HepG2 (cell line): ENCODE data around the gene INO80C. TPM values are rescaled to one million over a fixed set of nuclear protein-coding genes. Genes with fewer than 3 reads are reported as not detected.

Experiments used
- DMTF1 ChIP-seq: sonication (generic); formaldehyde crosslinking; IDR thresholded peaks from 2 replicates; pipeline ENCODE4 v1.4.0; 2020; ENCODE audit warnings: mild to moderate bottlenecking, missing genetic modification reagents
- GABPB1 ChIP-seq: IDR thresholded peaks from 2 replicates; pipeline ENCODE4 v1.6.1; 2016; ENCODE audit warnings: mild to moderate bottlenecking, missing genetic modification reagents, moderate library complexity, missing compliant biosample characterization
- GLMP ChIP-seq: sonication (generic); formaldehyde crosslinking; IDR thresholded peaks from 2 replicates; pipeline ENCODE4 v1.9.0; 2021; ENCODE audit warnings: missing genetic modification reagents, mild to moderate bottlenecking, borderline replicate concordance
- JUN ChIP-seq: sonication (generic); formaldehyde crosslinking; IDR thresholded peaks from 2 replicates; pipeline ENCODE4 v1.4.0; 2020; ENCODE audit warnings: mild to moderate bottlenecking, missing genetic modification reagents
- LBX2 ChIP-seq: sonication (generic); formaldehyde crosslinking; IDR thresholded peaks from 2 replicates; pipeline ENCODE4 v1.5.0; 2020; ENCODE audit warnings: missing genetic modification reagents, mild to moderate bottlenecking, borderline replicate concordance
- MED13 ChIP-seq: sonication (generic); formaldehyde crosslinking; IDR thresholded peaks from 2 replicates; pipeline ENCODE4 v1.5.0; 2020; ENCODE audit warnings: missing genetic modification reagents
- NFATC3 ChIP-seq: sonication (generic); formaldehyde crosslinking; IDR thresholded peaks from 2 replicates; pipeline ENCODE4 v1.5.1; 2020; ENCODE audit warnings: mild to moderate bottlenecking, missing genetic modification reagents
- NFE2L1 ChIP-seq: sonication (generic); formaldehyde crosslinking; IDR thresholded peaks from 2 replicates; pipeline ENCODE4 v1.4.0; 2020; ENCODE audit warnings: missing genetic modification reagents, mild to moderate bottlenecking, borderline replicate concordance
- PITX1 ChIP-seq: sonication (generic); formaldehyde crosslinking; IDR thresholded peaks from 2 replicates; pipeline ENCODE4 v1.5.1; 2020; ENCODE audit warnings: mild to moderate bottlenecking, missing genetic modification reagents
- RAD21 ChIP-seq: fragments of 450-650 bp; formaldehyde crosslinking; IDR thresholded peaks from 2 replicates; pipeline ENCODE4 v1.5.0; 2020; ENCODE audit warnings: mild to moderate bottlenecking
- TAF15 ChIP-seq: fragments of 200-400 bp; formaldehyde crosslinking; IDR thresholded peaks from one replicate; pipeline ENCODE4 v1.6.1; 2018; ENCODE audit warnings: mild to moderate bottlenecking, low read depth, low read length; ENCODE audit not compliant: poor library complexity, severe bottlenecking
- THAP7 ChIP-seq: sonication (generic); formaldehyde crosslinking; IDR thresholded peaks from 2 replicates; pipeline ENCODE4 v1.8.1; 2023; ENCODE audit warnings: mild to moderate bottlenecking, missing genetic modification reagents
- TOE1 ChIP-seq: sonication (generic); formaldehyde crosslinking; IDR thresholded peaks from 2 replicates; pipeline ENCODE4 v1.4.0; 2020; ENCODE audit warnings: mild to moderate bottlenecking, missing genetic modification reagents
- TRAFD1 ChIP-seq: sonication (generic); formaldehyde crosslinking; IDR thresholded peaks from 2 replicates; pipeline ENCODE4 v1.5.1; 2020; ENCODE audit warnings: missing genetic modification reagents, mild to moderate bottlenecking, borderline replicate concordance
- ZBTB20 ChIP-seq: sonication (generic); formaldehyde crosslinking; IDR thresholded peaks from 2 replicates; pipeline ENCODE4 v1.8.1; 2023; ENCODE audit warnings: missing genetic modification reagents, low read depth, mild to moderate bottlenecking, borderline replicate concordance
- ZNF468 ChIP-seq: sonication (generic); formaldehyde crosslinking; IDR thresholded peaks from 2 replicates; pipeline ENCODE4 v1.8.0; 2022; ENCODE audit warnings: mild to moderate bottlenecking, moderate library complexity, missing genetic modification reagents
- ZNF792 ChIP-seq: IDR thresholded peaks from 2 replicates; pipeline ENCODE4 v1.6.1; 2016
- polyA plus RNA-seq, 8 experiments: library from polyadenylated mRNA; depleted of rRNA in 3 of 8; stranded (reverse) in 7 of 8; unstranded in 1 of 8; fragments of >200 nt; fragmentation: Illumina TruSeq in 4 of 8; extraction: Trizol in 4 of 8; gene quantifications; 2 replicates each; pipeline versions ENCODE4 v1.2.1 to v1.2.3, GENCODE V29; 2011 to 2016; ENCODE audit warnings: low read depth in 4 of 8, missing spikeins in 1 of 8, mixed read lengths in 1 of 8; ENCODE audit not compliant: insufficient read depth in 1 of 8
- total RNA-seq, 5 experiments: library from RNA; depleted of rRNA; stranded (reverse); fragments of >200 nt; fragmentation: Illumina TruSeq; extraction: Trizol; gene quantifications; 2 replicates each; pipeline ENCODE4 v1.2.3, GENCODE V29; 2016; ENCODE audit warnings: low read depth in 1 of 5

Gene INO80C
- total and polyA plus RNA-seq, 2 of the 13 experiments (the other 11 are each of a cell fraction or from before 2014, with no cell fraction given), result 8.2 to 15.4 TPM

GRCh38 chr18:35458677-35459441 lies 38.9 kb downstream of the INO80C start (continued):
- TF ChIP-seq LBX2 (CRISPR knock-in tag) (no peak), GABPB1 (CRISPR knock-in tag) (peak; percentile 43), JUN (CRISPR knock-in tag) (peak; percentile 98), THAP7 (CRISPR knock-in tag) (no peak), TAF15 (no peak), TOE1 (no peak), GLMP (CRISPR knock-in tag) (no peak), ZNF468 (CRISPR knock-in tag) (no peak), ZBTB20 (CRISPR knock-in tag) (no peak), TRAFD1 (CRISPR knock-in tag) (no peak), NFE2L1 (CRISPR knock-in tag) (no peak), MED13 (no peak), DMTF1 (CRISPR knock-in tag) (no peak), PITX1 (peak; percentile 34; the same call in 1 of the 2 replicates), ZNF792 (CRISPR knock-in tag) (peak; percentile 92), RAD21 (CRISPR knock-in tag) (no peak), NFATC3 (CRISPR knock-in tag) (no peak)
